Fibroblast of mammary gland (primary cell): ENCODE results near the gene ITGAL.
"Not testable (repeated sequence)": the region's sequence is repeated elsewhere in the genome, so short reads cannot be mapped to it uniquely, and the experiment has no call there.

Source experiments
- DNase-seq: peaks from one replicate; pipeline ENCODE4 v3.0.0-alpha.2; 2010; ENCODE audit warnings: low read depth
- H3K4me3 ChIP-seq: 2 replicates; pipeline ENCODE4 v1.5.1; 2011; ENCODE audit warnings: low read depth, mild to moderate bottlenecking, low read length, moderate library complexity; ENCODE audit not compliant: control insufficient read depth
- TF ChIP-seq, protein P1 (sequence below): conservative IDR thresholded peaks from 2 replicates; pipeline ENCODE4 v1.5.1; 2011; ENCODE audit warnings: low read depth, low read length, inconsistent platforms; ENCODE audit not compliant: control insufficient read depth, insufficient read depth

The ITGAL gene

DNA sequence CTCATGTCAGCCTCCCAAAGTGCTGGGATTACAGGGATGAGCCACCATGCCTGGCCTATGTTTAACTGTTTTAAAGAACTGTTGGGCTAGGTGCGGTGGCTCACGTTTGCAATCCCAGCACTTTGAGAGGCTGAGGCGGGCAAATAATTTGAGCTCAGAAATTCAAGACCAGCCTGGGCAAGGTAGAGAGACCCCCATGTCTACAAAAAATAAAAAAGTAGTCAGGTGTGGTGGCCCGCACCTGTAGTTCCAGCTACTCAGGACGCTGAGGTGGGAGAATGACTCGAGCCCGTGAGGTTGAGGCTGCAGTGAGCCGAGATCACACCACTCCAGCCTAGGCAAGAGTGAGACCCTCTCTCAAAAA, 1.9 kb upstream of the ITGAL start:
- DNase-seq = no peak
- TF ChIP-seq, protein P1, sequence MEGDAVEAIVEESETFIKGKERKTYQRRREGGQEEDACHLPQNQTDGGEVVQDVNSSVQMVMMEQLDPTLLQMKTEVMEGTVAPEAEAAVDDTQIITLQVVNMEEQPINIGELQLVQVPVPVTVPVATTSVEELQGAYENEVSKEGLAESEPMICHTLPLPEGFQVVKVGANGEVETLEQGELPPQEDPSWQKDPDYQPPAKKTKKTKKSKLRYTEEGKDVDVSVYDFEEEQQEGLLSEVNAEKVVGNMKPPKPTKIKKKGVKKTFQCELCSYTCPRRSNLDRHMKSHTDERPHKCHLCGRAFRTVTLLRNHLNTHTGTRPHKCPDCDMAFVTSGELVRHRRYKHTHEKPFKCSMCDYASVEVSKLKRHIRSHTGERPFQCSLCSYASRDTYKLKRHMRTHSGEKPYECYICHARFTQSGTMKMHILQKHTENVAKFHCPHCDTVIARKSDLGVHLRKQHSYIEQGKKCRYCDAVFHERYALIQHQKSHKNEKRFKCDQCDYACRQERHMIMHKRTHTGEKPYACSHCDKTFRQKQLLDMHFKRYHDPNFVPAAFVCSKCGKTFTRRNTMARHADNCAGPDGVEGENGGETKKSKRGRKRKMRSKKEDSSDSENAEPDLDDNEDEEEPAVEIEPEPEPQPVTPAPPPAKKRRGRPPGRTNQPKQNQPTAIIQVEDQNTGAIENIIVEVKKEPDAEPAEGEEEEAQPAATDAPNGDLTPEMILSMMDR = no peak
- no peak overlapping the region for H3K4me3 ChIP-seq

DNA sequence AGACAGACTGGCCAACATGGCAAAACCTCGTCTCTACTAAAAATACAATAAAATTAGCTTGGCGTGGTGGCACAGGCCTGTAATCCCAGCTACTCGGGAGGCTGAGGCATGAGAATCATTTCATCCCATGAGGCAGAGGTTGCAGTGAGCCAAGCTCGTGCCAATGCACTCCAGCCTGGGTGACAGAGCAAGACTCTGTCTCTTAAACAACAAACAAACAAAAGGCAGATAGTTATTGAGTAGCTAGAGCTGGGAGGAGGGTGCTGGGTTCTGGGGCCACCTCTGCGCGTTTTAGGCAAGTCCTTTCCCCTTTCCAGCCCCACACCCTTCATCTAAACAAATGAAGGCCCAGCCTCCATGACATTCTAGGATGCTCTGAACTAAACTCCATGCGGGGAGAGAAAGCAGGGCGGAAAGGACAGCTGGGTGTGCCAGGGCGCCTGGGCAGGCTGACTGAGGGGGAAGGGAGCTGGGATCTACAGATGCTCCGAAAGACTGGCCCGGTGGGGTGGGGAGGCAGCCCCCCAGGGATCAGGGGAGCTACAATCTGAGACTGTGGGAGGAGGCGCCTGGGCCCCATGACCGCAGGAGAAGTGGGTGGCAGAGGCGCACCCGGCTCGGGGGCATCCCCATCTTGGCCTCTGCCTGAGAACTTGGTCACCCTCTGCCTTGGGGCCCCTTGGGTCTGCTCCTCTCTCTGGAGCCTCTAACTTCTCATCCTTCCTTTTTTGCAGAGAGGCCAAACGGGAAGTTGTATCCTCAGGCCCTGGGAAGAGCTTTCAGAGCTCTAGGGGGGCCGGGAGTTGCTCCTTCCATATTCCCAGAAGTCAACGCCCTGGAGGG, 910 bp downstream of the ITGAL start:
- DNase-seq = no peak
- TF ChIP-seq, protein P1 = no peak
- H3K4me3 ChIP-seq = no peak overlapping the region

DNA sequence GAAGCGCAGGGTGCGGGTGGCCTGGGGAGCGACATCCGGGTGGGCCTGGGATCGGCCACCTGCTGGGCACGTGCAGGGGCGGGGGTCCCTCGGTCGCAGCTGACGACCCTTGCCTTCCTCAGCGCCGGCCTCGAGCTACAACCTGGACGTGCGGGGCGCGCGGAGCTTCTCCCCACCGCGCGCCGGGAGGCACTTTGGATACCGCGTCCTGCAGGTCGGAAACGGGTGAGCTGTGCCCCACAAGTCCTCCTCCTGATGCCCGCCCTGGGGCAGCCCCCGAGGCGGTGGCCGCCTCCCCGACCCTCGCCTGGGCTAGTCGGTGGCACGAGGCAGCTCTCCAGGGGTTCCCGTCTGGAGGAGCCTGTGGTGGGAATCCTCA, 1.5 kb downstream of the ITGAL start:
- TF ChIP-seq, protein P1 = no peak
- H3K4me3 ChIP-seq = no peak overlapping the region
- DNase-seq = no peak

DNA sequence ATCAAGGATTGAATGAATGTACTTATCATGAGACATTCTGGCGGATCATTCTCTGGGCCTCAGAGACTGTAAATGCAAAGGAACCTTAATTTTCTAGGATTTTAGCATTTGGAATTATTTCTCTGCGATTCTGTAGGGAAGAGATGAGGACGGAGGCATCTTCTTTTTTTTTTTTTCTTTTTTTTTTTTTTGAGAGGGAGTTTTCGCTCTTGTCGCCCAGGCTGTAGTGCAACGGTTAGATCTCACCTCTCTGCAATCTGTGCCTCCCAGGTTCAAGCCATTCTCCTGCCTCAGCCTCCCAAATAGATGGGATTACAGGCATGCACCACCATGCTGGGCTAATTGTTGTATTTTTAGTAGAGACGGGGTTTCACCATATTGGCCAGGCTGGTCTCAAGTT, 2.1 kb downstream of the ITGAL start:
- TF ChIP-seq, protein P1 = no peak
- DNase-seq = no peak
- no peak overlapping the region for H3K4me3 ChIP-seq

DNA sequence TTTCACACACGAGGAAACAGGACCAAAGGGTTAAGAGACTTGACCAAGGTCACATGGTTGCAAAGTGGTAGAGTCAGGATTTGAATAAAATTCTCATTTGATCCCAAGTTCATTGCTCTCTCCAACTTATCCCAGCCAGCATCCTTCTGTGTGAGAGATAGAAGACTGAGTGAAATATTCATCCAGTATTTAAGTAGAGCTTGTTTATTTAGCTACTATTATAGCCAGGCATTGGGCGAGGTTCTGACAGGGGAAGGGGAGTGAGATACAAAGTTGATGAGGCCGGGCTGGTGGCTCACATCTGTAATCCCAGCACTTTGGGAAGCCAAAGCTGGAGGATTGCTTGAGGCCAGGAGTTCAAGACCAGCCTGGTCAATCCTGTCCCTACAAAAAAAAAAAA, 4.4 kb downstream of the ITGAL start:
- TF ChIP-seq, protein P1 = no peak

DNA sequence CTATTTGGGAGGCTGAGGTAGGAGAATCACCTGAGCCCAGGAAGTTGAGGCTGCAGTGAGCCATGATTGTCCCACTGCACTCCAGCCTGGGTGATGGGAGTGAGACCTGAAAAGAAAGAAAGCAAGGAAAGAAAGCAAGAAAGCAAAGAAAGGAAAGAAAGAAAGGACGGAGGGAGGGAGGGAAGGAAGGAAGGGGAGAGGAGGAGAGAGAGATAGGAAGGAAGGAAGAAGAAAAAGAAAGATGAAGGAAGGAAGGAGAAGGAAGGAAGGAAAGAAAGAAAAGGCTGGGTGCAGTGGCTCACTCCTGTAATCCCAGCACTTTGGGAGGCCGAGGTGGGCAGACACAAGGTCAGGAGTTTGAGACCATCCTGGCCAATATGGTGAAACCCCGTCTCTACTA, 5.2 kb downstream of the ITGAL start:
- DNase-seq, H3K4me3 ChIP-seq: not testable (repeated sequence)

More for the DNA sequence above, 4.4 kb downstream of the ITGAL start:
- H3K4me3 ChIP-seq = no peak overlapping the region
- no peak for DNase-seq

DNA sequence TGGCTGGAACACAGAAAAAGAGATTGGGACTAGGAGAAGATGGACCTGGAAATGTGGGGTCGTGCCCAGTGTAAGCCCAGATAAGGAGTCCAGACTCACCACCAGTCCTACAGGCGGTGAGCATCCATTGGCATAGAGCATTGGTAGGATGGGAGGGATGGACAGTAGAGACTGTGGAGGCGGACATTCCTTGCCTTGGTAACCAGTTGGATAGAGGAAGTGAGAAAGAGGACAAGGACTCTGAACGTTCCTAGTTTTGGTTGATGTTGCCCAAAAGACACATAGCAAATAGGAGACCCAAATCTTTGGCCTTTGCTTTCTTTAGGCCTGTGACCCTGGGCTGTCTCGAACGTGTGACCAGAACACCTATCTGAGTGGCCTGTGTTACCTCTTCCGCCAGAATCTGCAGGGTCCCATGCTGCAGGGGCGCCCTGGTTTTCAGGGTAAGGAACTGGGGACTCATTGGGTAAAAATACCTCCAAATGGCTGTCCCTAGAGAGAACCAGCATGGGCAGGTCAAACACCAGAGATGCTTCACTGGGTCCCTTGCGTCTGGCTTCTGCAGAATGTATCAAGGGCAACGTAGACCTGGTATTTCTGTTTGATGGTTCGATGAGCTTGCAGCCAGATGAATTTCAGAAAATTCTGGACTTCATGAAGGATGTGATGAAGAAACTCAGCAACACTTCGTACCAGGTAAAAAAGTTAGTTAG, 6.4 kb downstream of the ITGAL start:
- no peak overlapping the region for H3K4me3 ChIP-seq
- DNase-seq = no peak
- TF ChIP-seq, protein P1 = no peak
